Uterus (tissue), 4 donors: ENCODE measurements around the gene GARNL3. TPM values are rescaled to one million over a fixed set of nuclear protein-coding genes. Genes with fewer than 3 reads are reported as not detected.

Experiments
- DNase-seq, 2 donors: peaks; one replicate each; pipeline ENCODE4 v3.0.0-alpha.2; 2019 to 2020
- H3K27ac ChIP-seq, 2 donors: fragments of 200-600 bp; sonication (generic); 1 replicate in 1 of 2; 2 replicates in 1 of 2; pipeline ENCODE4 v1.5.1; 2016 to 2018
- H3K27me3 ChIP-seq, 2 donors: fragments of 200-600 bp; sonication (generic); one replicate each; pipeline ENCODE4 v1.5.1; 2018 to 2019; ENCODE audit warnings: control low read depth in 1 of 2
- H3K36me3 ChIP-seq, 2 donors: fragments of 200-600 bp; sonication (generic); one replicate each; pipeline ENCODE4 v1.5.1; 2019; ENCODE audit warnings: control low read depth in 1 of 2
- H3K4me1 ChIP-seq, 2 donors: fragments of 200-600 bp; sonication (generic); one replicate each; pipeline ENCODE4 v1.5.1; 2018 to 2019; ENCODE audit warnings: control low read depth in 1 of 2
- H3K4me3 ChIP-seq, 2 donors: fragments of 200-600 bp; sonication (generic); 1 replicate in 1 of 2; 2 replicates in 1 of 2; pipeline ENCODE4 v1.5.1; 2018 to 2019; ENCODE audit warnings: mild to moderate bottlenecking in 1 of 2
- H3K9me3 ChIP-seq, 2 donors: fragments of 200-600 bp; sonication (generic); one replicate each; pipeline ENCODE4 v1.5.1; 2019; ENCODE audit warnings: control low read depth in 1 of 2
- CTCF ChIP-seq, 4 experiments: fragments of 200-600 bp in 2 of 4; fragments of 450-650 bp in 2 of 4; sonication (generic) in 2 of 4; IDR thresholded peaks; one replicate each; pipeline ENCODE4 v1.5.1; 2016 to 2019; ENCODE audit warnings: antibody characterized with exemption in 4 of 4, mild to moderate bottlenecking in 2 of 4, moderate library complexity in 1 of 4
- POLR2A ChIP-seq, 2 donors: fragments of 450-650 bp; IDR thresholded peaks; one replicate each; pipeline ENCODE4 v1.6.1; 2016; ENCODE audit warnings: antibody characterized with exemption in 2 of 2, mild to moderate bottlenecking in 1 of 2, moderate library complexity in 1 of 2
- intact Hi-C: fragments of 100-400 bp; cut with DNase I; formaldehyde crosslinking; loops from one replicate; pipeline ENCODE4 v1.15.1; 2023; ENCODE audit warnings: low total_unique reads
- total RNA-seq, 4 donors: library from RNA; depleted of rRNA in 3 of 4; stranded (reverse); fragments of >200 nt in 3 of 4; gene quantifications; one replicate each; pipeline versions ENCODE4 v1.1.0 to v1.2.4, GENCODE V29; 2014 to 2023
- donor health status: DM: yes; HTN: yes; CAD: no.

GARNL3 gene
- total RNA-seq, 4 donors from 2014 or later = 9.7 to 79.7 (median 72.0) TPM

DNA sequence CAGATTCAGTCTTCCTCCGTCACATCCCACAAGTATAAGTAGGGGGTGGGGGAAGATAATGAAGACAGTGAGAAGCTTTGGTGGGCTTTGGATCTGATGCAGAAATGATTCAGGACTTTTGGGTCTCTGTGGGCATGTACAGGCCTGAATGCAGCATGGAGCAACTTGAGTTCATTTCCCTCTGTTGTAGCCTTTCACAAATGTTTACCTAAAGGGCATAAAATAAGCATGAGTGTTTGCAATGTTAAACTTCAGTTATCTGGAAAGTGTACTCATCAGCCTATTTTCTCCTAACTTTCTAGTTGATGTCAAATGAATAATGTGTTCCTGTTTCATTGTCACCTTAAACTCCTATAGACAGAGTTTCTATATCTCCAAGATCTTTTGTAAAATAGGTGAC lies 39.3 kb downstream of the GARNL3 start:
- H3K27me3 ChIP-seq = no peaks in the 10 kb centered on the region
- intact Hi-C loops = no loop called here
- no peaks in the 10 kb centered on the region for H3K36me3 ChIP-seq
- no peak for DNase-seq
- H3K4me3 ChIP-seq = no peak overlapping the region
- no peak overlapping the region for H3K27ac ChIP-seq
- no peak for TF ChIP-seq CTCF (IDR thresholded peaks at IDR 0.05)
- no peak for TF ChIP-seq POLR2A (IDR thresholded peaks at IDR 0.05)
- H3K9me3 ChIP-seq = no peaks in the 10 kb centered on the region
- peaks cover 0 to 4% of the 10 kb centered on the region in 2 donors for H3K4me1 ChIP-seq

DNA sequence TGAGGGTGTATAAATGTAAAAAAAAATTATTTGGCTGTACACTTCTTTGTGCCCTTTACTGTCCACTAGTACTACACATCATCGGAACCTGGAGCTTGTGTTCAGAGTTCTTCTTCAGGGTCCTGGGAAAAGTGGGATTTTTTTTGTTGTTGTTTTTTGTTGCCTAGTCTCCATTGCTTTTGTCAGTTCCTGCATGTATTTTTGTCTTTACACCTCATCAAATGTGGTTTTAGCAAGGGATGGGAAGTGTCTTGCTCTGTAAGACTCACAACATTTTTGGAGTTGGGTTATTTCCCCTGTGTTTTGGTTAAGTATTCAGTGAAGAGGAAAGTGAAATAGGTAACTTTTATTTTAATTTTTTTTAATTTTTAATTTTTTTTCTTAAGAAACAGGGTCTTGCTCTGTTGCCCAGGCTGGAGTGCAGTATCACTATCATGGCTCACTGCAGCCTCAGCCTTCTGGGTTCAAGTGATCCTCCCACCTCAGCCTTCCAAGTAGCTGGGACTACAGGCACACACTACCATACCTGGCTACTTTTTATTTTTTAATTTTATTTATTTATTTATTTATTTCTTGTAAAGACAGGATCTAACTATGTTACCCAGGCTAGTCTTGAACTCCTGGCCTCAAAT lies 40.7 kb downstream of the GARNL3 start:
- TF ChIP-seq CTCF (IDR thresholded peaks at IDR 0.05) (no peak), POLR2A (IDR thresholded peaks at IDR 0.05) (no peak)
- no peaks in the 10 kb centered on the region for H3K27me3 ChIP-seq
- peaks cover 0 to 4% of the 10 kb centered on the region in 2 donors for H3K4me1 ChIP-seq
- H3K27ac ChIP-seq = no peak overlapping the region
- DNase-seq = no peak
- H3K4me3 ChIP-seq = no peak overlapping the region
- no peaks in the 10 kb centered on the region for H3K9me3 ChIP-seq
- intact Hi-C loops = no loop called here
- H3K36me3 ChIP-seq = no peaks in the 10 kb centered on the region

DNA sequence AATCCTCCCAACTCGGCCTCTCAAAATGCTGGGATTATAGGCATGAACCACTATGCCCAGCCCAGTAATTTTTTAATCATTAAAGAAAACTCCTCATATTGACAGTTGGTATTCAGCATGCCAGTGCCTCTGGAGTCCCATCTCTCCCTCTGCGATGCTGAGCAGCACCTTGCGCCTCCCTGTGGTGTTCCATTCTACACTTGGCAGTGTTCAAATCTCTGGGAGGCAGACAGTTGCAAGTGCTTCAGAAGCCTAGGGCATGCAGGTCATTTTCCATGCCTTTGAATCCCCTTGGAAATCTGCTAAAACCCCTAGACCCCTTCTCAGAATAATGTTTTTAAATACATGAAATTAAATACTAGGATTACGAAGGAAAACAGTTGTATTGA lies 41.3 kb downstream of the GARNL3 start:
- no peaks in the 10 kb centered on the region for H3K27me3 ChIP-seq
- no peak for DNase-seq
- H3K36me3 ChIP-seq = no peaks in the 10 kb centered on the region
- intact Hi-C loops = no loop called here
- H3K4me3 ChIP-seq = no peak overlapping the region
- H3K27ac ChIP-seq = no peak overlapping the region
- H3K4me1 ChIP-seq = peaks cover 0 to 4% of the 10 kb centered on the region in 2 donors
- TF ChIP-seq CTCF (IDR thresholded peaks at IDR 0.05) = no peak
- TF ChIP-seq POLR2A (IDR thresholded peaks at IDR 0.05) = no peak
- H3K9me3 ChIP-seq = no peaks in the 10 kb centered on the region

DNA sequence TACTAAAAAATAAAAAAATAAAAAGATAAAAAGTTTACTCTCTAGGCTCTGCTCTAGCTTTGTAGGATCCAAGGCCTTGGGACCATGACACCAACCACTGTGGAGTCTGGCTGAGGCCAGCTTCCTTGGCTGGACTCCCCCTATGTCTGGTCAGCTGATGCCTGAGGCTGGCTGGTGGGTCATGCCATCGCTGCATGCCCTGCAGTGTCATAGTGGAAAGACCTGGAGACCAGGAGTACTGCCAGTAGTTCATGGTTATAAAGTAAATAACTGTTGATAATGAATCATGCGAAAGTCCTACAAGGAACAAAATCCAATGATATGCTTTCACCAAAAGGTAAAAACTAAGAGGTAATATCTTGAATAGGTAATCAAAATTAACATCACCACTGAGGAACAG lies 43.2 kb downstream of the GARNL3 start:
- Histone ChIP-seq H3K27ac (no peak overlapping the region), H3K36me3 (no peaks in the 10 kb centered on the region), H3K4me3 (no peak overlapping the region), H3K27me3 (no peaks in the 10 kb centered on the region), H3K9me3 (no peaks in the 10 kb centered on the region), H3K4me1 (peaks cover 0 to 4% of the 10 kb centered on the region in 2 donors)
- intact Hi-C loops = no loop called here
- DNase-seq = no peak
- TF ChIP-seq POLR2A (IDR thresholded peaks at IDR 0.05) = no peak
- no peak for TF ChIP-seq CTCF (IDR thresholded peaks at IDR 0.05)

DNA sequence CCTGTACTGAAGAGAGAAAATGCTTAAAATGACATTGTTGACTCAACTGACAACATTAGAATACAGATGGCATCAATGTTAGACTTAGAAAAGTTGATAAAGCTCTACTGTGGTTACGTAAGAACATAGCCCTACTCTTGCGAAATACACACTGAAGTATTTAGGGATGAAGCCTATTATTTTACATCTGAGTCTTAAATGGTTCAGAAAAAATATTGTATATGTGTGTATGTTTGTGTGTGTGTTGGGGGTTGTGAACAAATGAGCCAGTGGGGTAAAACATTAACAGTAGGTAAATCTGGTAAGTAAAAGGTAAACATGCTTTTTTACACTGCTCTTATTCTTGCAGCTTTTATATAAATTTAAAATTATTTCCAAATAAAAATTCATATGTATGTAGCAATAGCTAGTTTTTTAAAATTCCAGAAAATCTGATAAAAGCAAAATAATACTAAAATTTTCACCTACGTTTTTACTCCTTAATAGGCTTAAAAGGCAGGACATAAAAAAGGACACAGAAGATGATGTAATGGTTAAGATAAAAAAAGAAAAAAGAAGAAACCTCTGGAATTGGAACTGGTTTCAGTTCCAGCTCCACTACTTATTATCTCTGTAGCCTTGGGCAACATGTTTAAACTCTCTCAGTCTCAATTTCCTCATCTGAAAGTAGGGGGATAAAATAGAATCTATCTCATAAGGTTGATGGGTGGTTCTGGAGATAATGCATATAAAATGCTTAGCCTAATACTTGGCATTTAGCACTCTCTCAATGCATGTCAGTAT lies 44.3 kb downstream of the GARNL3 start:
- Histone ChIP-seq H3K27me3 (no peaks in the 10 kb centered on the region), H3K4me3 (no peak overlapping the region), H3K36me3 (no peaks in the 10 kb centered on the region), H3K4me1 (peaks cover 0 to 4% of the 10 kb centered on the region in 2 donors), H3K9me3 (no peaks in the 10 kb centered on the region), H3K27ac (peak overlapping the region; percentile 32 to 50)
- no peak for TF ChIP-seq POLR2A (IDR thresholded peaks at IDR 0.05)
- no peak for TF ChIP-seq CTCF (IDR thresholded peaks at IDR 0.05)
- intact Hi-C loops = no loop called here
- DNase-seq = no peak
